Non-pigmented ciliary epithelial cell (primary cell): Measurements from ENCODE around the gene GEMIN4.
"Not testable (repeated sequence)": the region's sequence is repeated elsewhere in the genome, so short reads cannot be mapped to it uniquely, and the experiment has no call there.

Experiments
- DNase-seq: peaks from one replicate; pipeline ENCODE4 v3.0.0-alpha.2; 2010; ENCODE audit warnings: low read depth

The GEMIN4 gene

GRCh38 chr17:700504-701094, 51.5 kb downstream of the GEMIN4 start:
- DNase-seq, result no peak

DNA sequence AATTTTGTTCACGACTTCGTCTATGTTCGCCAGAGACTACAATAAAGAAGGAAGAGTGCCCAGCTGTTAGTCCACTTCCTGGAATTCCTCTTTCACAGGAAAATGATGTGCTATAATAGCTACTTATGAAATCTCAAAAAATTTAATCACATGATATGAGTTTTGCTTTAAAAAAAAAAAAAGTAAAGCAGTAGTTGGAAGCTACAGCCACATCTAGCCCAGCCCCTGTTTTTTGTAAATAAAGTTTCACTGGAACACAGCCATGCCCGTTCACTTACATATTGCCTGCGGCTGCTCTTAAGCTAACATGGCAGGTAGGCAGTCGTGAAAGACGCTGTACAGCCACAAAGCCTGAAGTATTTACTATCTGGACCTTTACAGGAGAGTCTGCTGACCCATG, 52.7 kb downstream of the GEMIN4 start:
- no peak for DNase-seq

GRCh38 chr17:698096-698495, 54.0 kb downstream of the GEMIN4 start:
- not testable (repeated sequence) for DNase-seq

- DNase-seq, result no peak
Observed at GRCh38 chr17:697682-698081, 54.4 kb downstream of the GEMIN4 start.

DNA sequence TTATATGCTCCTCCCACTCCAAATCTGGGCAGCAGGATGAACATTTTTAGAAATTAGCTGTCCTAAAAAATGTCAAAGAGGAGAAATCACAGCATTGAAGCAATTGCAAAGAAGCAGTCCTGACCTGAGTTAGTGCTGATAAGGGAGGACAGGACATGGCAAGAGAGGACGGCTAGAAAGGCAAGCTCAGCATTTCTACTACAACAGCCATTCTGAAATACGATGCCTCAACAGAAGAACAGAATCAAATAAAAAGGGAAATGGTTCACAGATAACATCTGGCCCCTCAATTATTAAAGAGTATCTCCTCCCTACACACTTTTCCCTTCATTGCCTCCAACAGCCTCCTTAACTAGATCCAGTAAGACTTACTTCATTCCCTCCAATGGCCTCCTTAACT, 55.7 kb downstream of the GEMIN4 start:
- DNase-seq, result no peak
